AG09309 (cell line): ENCODE data around the gene PDZRN4.
"Not testable (repeated sequence)": the region's sequence is repeated elsewhere in the genome, so short reads cannot be mapped to it uniquely, and the experiment has no call there.

ENCODE experiments used
- DNase-seq: peaks from one replicate; pipeline ENCODE4 v3.0.0-alpha.2; 2010; ENCODE audit warnings: low read depth
- H3K4me3 ChIP-seq: 2 replicates; pipeline ENCODE4 v1.5.1; 2011; ENCODE audit warnings: mild to moderate bottlenecking, low read depth, low read length, moderate library complexity; ENCODE audit not compliant: control insufficient read depth
- CTCF ChIP-seq: IDR thresholded peaks from 2 replicates; pipeline ENCODE4 v1.5.1; 2011; ENCODE audit warnings: mild to moderate bottlenecking, low read depth, low read length, inconsistent platforms; ENCODE audit not compliant: insufficient read depth, control insufficient read depth; ENCODE audit errors: missing control alignments

Gene PDZRN4

GRCh38 chr12:41589878-41590277, 401.8 kb downstream of the PDZRN4 start:
- no peak for TF ChIP-seq CTCF
- no peak for DNase-seq
- H3K4me3 ChIP-seq: no peak overlapping the region

- no peak for DNase-seq
- no peak overlapping the region for H3K4me3 ChIP-seq
- TF ChIP-seq CTCF: no peak
Observed at GRCh38 chr12:41596190-41596589, 408.1 kb downstream of the PDZRN4 start.

GRCh38 chr12:41604830-41605229, 416.7 kb downstream of the PDZRN4 start:
- no peak for DNase-seq
- TF ChIP-seq CTCF: no peak
- H3K4me3 ChIP-seq: no peak overlapping the region

- no peak for DNase-seq
- H3K4me3 ChIP-seq: no peak overlapping the region
- TF ChIP-seq CTCF: no peak
Observed at GRCh38 chr12:41605545-41606305, 417.6 kb downstream of the PDZRN4 start.

GRCh38 chr12:41606468-41607445, 418.6 kb downstream of the PDZRN4 start:
- no peak for TF ChIP-seq CTCF
- DNase-seq: no peak
- no peak overlapping the region for H3K4me3 ChIP-seq

- DNase-seq: no peak
- no peak overlapping the region for H3K4me3 ChIP-seq
- no peak for TF ChIP-seq CTCF
Observed at GRCh38 chr12:41612892-41613557, 424.9 kb downstream of the PDZRN4 start.

- not testable (repeated sequence) for DNase-seq, H3K4me3 ChIP-seq
Observed at GRCh38 chr12:41615174-41615573, 427.1 kb downstream of the PDZRN4 start.
